ENCODE measurements around the gene RAB20. TPM values are rescaled to one million over a fixed set of nuclear protein-coding genes. Genes with fewer than 3 reads are reported as not detected.

RAB20 gene
- total RNA-seq, 1 experiment from 2014 or later = 12.3 TPM

DNA sequence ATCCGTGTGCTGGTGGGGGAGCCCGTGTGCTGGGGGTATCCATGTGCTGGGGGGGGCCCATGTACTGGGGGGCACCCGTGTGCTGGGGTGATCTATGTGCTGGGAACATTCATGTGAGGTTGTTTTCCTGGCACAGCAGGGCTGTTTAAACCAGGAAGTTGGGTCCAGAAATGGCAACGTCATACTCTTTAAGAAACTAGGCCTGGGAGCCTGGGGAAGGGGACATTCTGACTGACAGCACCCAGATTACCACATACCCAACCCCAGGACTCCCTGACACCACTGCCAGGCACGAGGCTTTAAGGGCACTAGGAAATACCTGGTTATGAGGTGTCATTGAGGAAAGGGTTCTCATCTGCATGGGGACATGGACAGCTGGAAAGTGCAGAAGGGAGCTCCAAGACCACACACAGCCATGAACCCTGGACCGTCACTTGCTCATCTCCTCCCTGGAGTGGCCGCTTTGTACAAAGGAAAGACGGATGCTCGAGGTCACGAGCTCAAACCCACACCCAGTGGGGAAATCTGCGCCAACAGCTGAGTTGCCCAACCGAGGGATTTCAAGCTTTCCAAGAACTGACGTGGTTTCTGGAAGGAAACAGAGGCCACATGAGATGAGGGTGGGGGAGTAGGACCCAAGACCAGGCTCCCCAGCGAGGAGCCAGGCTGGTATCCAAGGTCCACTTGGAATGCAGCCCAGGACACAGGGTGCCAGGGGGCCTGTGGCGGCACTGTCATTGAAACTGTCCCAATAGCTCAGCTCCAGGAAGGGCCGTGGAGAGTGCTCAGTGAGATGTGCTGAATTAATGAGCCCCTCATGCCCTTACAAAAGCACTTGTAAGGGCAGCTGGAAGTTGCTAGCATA, 40.9 kb downstream of the RAB20 start:
- Histone ChIP-seq H2BK15ac (ENCODE audit: low read depth, low read length) (no peak overlapping the region), H3K9me3 (ENCODE audit: control insufficient read depth, low read depth, low read length) (no peaks in the 10 kb centered on the region), H4K5ac (ENCODE audit: insufficient read length, low read depth, low read length) (no peak overlapping the region), H3K27ac (ENCODE audit: insufficient read length, low read depth, low read length) (no peak overlapping the region), H2BK120ac (ENCODE audit: low read depth, low read length, poor library complexity, severe bottlenecking) (no peak overlapping the region), H2AK5ac (ENCODE audit: insufficient read length, low read length) (no peak overlapping the region), H3K14ac (ENCODE audit: insufficient read depth, low read length) (no peak overlapping the region), H2BK20ac (ENCODE audit: low read depth, low read length, poor library complexity, severe bottlenecking) (no peak overlapping the region), H3K18ac (ENCODE audit: insufficient read length, low read depth, low read length) (no peak overlapping the region), H2BK12ac (ENCODE audit: insufficient read length, low read depth, low read length) (no peak overlapping the region), H3K23ac (ENCODE audit: insufficient read length, low read depth, low read length) (no peak overlapping the region), H2BK5ac (ENCODE audit: insufficient read length, low read length) (no peak overlapping the region), H3K79me2 (ENCODE audit: insufficient read depth, low read length) (no peaks in the 10 kb centered on the region; the same call in 1 of the 2 replicates), H3K4me1 (ENCODE audit: insufficient read depth, low read length) (0 out of 2 replicates have a peak, but pooled peaks cover 1% of the 10 kb centered on the region), H3K4ac (ENCODE audit: low read depth, low read length) (no peak overlapping the region), H3K23me2 (ENCODE audit: insufficient read length, low read depth, low read length, poor library complexity, severe bottlenecking) (no peaks in the 10 kb centered on the region), H3K56ac (ENCODE audit: insufficient read length, low read depth, low read length) (no peak overlapping the region), H2AFZ (ENCODE audit: low read length) (no peak overlapping the region), H3T11ph (ENCODE audit: low read length) (no peak overlapping the region), H4K91ac (ENCODE audit: insufficient read length, low read depth, low read length) (no peak overlapping the region), H4K20me1 (ENCODE audit: control insufficient read depth, insufficient read depth, insufficient read length) (no peaks in the 10 kb centered on the region), H3K27me3 (ENCODE audit: insufficient read depth, low read length) (no peaks in the 10 kb centered on the region), H3K4me2 (ENCODE audit: insufficient read depth, insufficient read length, low read length) (no peak overlapping the region), H3K9ac (ENCODE audit: extremely low read depth, insufficient read length, low read length) (no peak overlapping the region), H3K79me1 (ENCODE audit: insufficient read depth, low read depth, low read length, poor library complexity, severe bottlenecking) (peaks cover 3% of the 10 kb centered on the region), H4K8ac (replicated peaks; ENCODE audit: insufficient read length, low read depth, low read length) (no peak overlapping the region)
- TF ChIP-seq, protein P1, sequence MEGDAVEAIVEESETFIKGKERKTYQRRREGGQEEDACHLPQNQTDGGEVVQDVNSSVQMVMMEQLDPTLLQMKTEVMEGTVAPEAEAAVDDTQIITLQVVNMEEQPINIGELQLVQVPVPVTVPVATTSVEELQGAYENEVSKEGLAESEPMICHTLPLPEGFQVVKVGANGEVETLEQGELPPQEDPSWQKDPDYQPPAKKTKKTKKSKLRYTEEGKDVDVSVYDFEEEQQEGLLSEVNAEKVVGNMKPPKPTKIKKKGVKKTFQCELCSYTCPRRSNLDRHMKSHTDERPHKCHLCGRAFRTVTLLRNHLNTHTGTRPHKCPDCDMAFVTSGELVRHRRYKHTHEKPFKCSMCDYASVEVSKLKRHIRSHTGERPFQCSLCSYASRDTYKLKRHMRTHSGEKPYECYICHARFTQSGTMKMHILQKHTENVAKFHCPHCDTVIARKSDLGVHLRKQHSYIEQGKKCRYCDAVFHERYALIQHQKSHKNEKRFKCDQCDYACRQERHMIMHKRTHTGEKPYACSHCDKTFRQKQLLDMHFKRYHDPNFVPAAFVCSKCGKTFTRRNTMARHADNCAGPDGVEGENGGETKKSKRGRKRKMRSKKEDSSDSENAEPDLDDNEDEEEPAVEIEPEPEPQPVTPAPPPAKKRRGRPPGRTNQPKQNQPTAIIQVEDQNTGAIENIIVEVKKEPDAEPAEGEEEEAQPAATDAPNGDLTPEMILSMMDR (conservative IDR thresholded peaks at IDR 0.05) = no peak
- WGBS (ENCODE audit: extremely low coverage, insufficient read length, low lambda C conversion rate) = no CpG with 5 or more reads among the region's 16 CpGs
- H3K27ac Mint-ChIP-seq = peak overlapping the region in 2 of 3 experiments; percentile 77 to 83; a peak in 3 of 7 replicates
- no peaks in the 10 kb centered on the region for H3K9me3 Mint-ChIP-seq
- H3K4me1 Mint-ChIP-seq = peaks cover 8 to 12% of the 10 kb centered on the region in 2 experiments
- no peak for DNase-seq
- no peak overlapping the region; a peak in 1 of 5 replicates for H3K4me3 Mint-ChIP-seq
- H3K27me3 Mint-ChIP-seq (ENCODE audit: low read depth) = no peaks in the 10 kb centered on the region
- H3K36me3 Mint-ChIP-seq (ENCODE audit: insufficient read depth in 1 of 3, low read depth in 3 of 3) = peaks cover 0 to 21% (median 4%) of the 10 kb centered on the region in 3 experiments; a peak in 3 of 7 replicates
